Vagina (tissue), 2 donors: ENCODE measurements around the gene FAM20A.

Source experiments
- POLR2A ChIP-seq, 2 donors: fragments of 450-650 bp; IDR thresholded peaks; one replicate each; pipeline ENCODE4 v1.6.1; 2017; ENCODE audit warnings: antibody characterized with exemption in 2 of 2, mild to moderate bottlenecking in 2 of 2, moderate library complexity in 2 of 2
- POLR2AphosphoS5 ChIP-seq, 2 donors: sonication (generic); formaldehyde crosslinking; IDR thresholded peaks; one replicate each; pipeline ENCODE4 v1.9.0; 2017; ENCODE audit warnings: antibody characterized with exemption in 2 of 2, mild to moderate bottlenecking in 2 of 2, low read depth in 1 of 2; ENCODE audit not compliant: insufficient read depth in 1 of 2
- TF ChIP-seq, protein P1 (sequence below), 3 experiments: fragments of 450-650 bp in 2 of 3; fragments of 200-600 bp in 1 of 3; sonication (generic) in 1 of 3; IDR thresholded peaks; one replicate each; pipeline ENCODE4 v1.5.1; 2017 to 2019; ENCODE audit warnings: antibody characterized with exemption in 3 of 3, mild to moderate bottlenecking in 2 of 3, moderate library complexity in 2 of 3

DNA sequence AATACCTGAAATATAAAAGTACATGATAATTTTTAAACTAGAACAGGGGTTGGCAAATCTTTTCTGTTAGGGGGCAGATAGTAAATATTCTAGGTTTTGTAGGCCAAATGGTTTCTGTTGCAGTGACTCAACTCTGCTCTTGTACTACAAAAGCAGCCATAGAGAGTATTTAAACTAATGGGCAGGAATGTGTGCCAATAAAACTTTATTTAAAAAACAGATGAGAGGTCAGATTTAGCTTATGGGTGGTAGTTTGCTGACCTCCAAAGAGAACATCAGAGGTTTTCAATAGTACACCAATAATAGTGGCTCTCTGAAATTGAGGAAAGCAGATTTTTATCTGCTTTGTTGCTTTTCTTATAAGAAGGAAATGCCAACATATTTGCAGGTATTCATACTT, 15.2 kb upstream of the FAM20A start:
- no peak for TF ChIP-seq POLR2AphosphoS5 (IDR thresholded peaks at IDR 0.05; ENCODE audit: insufficient read depth in 1 of 2, low read depth in 1 of 2)
- TF ChIP-seq, protein P1, sequence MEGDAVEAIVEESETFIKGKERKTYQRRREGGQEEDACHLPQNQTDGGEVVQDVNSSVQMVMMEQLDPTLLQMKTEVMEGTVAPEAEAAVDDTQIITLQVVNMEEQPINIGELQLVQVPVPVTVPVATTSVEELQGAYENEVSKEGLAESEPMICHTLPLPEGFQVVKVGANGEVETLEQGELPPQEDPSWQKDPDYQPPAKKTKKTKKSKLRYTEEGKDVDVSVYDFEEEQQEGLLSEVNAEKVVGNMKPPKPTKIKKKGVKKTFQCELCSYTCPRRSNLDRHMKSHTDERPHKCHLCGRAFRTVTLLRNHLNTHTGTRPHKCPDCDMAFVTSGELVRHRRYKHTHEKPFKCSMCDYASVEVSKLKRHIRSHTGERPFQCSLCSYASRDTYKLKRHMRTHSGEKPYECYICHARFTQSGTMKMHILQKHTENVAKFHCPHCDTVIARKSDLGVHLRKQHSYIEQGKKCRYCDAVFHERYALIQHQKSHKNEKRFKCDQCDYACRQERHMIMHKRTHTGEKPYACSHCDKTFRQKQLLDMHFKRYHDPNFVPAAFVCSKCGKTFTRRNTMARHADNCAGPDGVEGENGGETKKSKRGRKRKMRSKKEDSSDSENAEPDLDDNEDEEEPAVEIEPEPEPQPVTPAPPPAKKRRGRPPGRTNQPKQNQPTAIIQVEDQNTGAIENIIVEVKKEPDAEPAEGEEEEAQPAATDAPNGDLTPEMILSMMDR (IDR thresholded peaks at IDR 0.05): no peak
- TF ChIP-seq POLR2A (IDR thresholded peaks at IDR 0.05): no peak
